22Rv1 (cell line): ENCODE results near the gene LZIC.

Experiments used
- ZFX ChIP-seq: fragments of 450-650 bp; IDR thresholded peaks from 2 replicates; pipeline ENCODE4 v1.6.1; 2017; ENCODE audit warnings: antibody characterized with exemption, borderline replicate concordance
- TF ChIP-seq, protein P1 (sequence below): fragments of 450-650 bp; IDR thresholded peaks from 2 replicates; pipeline ENCODE4 v1.5.1; 2017; ENCODE audit warnings: mild to moderate bottlenecking

DNA sequence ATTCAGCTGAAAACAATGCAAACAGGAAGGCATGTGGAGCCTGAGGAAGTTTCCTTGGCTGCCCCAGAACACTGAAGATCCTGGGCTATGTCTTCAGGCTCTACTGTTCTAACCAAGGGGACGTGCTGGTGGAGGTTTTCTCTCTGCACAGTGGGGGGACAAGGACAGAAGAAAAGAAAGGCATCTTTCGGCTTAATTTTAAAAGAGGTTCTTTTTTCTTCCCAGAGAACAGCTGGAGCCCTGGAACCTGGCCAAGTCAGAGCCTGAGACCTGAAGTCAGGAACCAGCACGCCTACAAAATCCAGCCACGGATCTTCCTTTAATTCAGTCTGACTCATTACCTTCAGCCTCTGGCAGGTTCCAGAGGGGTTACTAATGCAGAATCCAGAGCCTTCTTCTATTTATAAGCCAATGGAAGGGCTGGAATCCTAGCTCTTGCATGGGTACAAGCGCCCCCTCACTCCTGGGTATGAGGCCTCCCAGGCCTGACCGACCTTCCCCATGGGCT is 52.9 kb downstream of the LZIC start:
- TF ChIP-seq, protein P1, sequence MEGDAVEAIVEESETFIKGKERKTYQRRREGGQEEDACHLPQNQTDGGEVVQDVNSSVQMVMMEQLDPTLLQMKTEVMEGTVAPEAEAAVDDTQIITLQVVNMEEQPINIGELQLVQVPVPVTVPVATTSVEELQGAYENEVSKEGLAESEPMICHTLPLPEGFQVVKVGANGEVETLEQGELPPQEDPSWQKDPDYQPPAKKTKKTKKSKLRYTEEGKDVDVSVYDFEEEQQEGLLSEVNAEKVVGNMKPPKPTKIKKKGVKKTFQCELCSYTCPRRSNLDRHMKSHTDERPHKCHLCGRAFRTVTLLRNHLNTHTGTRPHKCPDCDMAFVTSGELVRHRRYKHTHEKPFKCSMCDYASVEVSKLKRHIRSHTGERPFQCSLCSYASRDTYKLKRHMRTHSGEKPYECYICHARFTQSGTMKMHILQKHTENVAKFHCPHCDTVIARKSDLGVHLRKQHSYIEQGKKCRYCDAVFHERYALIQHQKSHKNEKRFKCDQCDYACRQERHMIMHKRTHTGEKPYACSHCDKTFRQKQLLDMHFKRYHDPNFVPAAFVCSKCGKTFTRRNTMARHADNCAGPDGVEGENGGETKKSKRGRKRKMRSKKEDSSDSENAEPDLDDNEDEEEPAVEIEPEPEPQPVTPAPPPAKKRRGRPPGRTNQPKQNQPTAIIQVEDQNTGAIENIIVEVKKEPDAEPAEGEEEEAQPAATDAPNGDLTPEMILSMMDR, result no peak
- TF ChIP-seq ZFX, result no peak
